ENCODE data around the gene ASB7. TPM values are rescaled to one million over a fixed set of nuclear protein-coding genes. Genes with fewer than 3 reads are reported as not detected.

Gene ASB7
- polyA plus RNA-seq: 10.4 TPM
- long read RNA-seq, donor 1, partial matches to known transcripts: 7 of 8 reads
- long read RNA-seq, donor 1, other reads (novel, unspliced or antisense): 0 of 8 reads
- long read RNA-seq, donor 2, full-length matches to known transcripts: 5 of 5 reads
- long read RNA-seq, donor 2, partial matches to known transcripts: 0 of 5 reads
- long read RNA-seq, donor 2, other reads (novel, unspliced or antisense): 0 of 5 reads
- long read RNA-seq, donor 3: 0 reads
- long read RNA-seq, donor 4: 0 reads
- long read RNA-seq, donor 5, full-length matches to known transcripts: 2 of 2 reads
- long read RNA-seq, donor 5, partial matches to known transcripts: 0 of 2 reads
- long read RNA-seq, donor 5, other reads (novel, unspliced or antisense): 0 of 2 reads
- long read RNA-seq, donor 6, full-length matches to known transcripts: 2 of 2 reads
- long read RNA-seq, donor 6, partial matches to known transcripts: 0 of 2 reads
- long read RNA-seq, donor 6, other reads (novel, unspliced or antisense): 0 of 2 reads
- long read RNA-seq, donor 7, partial matches to known transcripts: 0 of 1 reads
- long read RNA-seq, donor 7, other reads (novel, unspliced or antisense): 0 of 1 reads
- long read RNA-seq, donor 8: 0 reads
- long read RNA-seq, donor 9: 0 reads
- long read RNA-seq, donor 10, full-length matches to known transcripts: 3 of 3 reads
- long read RNA-seq, donor 10, partial matches to known transcripts: 0 of 3 reads
- long read RNA-seq, donor 10, other reads (novel, unspliced or antisense): 0 of 3 reads
- long read RNA-seq, donor 11, full-length matches to known transcripts: 5 of 5 reads
- long read RNA-seq, donor 11, partial matches to known transcripts: 0 of 5 reads
- long read RNA-seq, donor 11, other reads (novel, unspliced or antisense): 0 of 5 reads

GRCh38 chr15:100602064-100602822 is at the start of gene ASB7, which contains the start of gene LINS1:
Gene ASB7 (plus strand): TSS chr15:100602589. CDS start chr15:100612217, 9,628 bp downstream.
Gene LINS1 (minus strand): TSS chr15:100602184. CDS start chr15:100580842, 21,342 bp downstream.
- no peaks in the 10 kb centered on the region for H3K9me3 ChIP-seq (ENCODE audit: control insufficient read depth, low read depth, low read length)
- no peaks in the 10 kb centered on the region for H3K27me3 ChIP-seq (ENCODE audit: control insufficient read depth, insufficient read depth, low read length)
- WGBS (ENCODE audit: insufficient coverage, low lambda C conversion rate): no CpG with 5 or more reads among the region's 51 CpGs
- peaks cover 7% of the 10 kb centered on the region for H3K36me3 ChIP-seq (ENCODE audit: control insufficient read depth, insufficient read depth, low read length)
- peak within 1 kb of the TSS; percentile 91 for H3K27ac ChIP-seq (ENCODE audit: low read length)
- no peaks in the 10 kb centered on the region for H3K4me1 ChIP-seq (ENCODE audit: control insufficient read depth, insufficient read depth, low read length)
- DNase-seq: peak; percentile 100
- H3K4me3 ChIP-seq (ENCODE audit: low read length): peak within 1 kb of the TSS; percentile 94

- 95% methylated on average over 10 of the region's 16 CpGs for WGBS (ENCODE audit: insufficient coverage, low lambda C conversion rate)
- DNase-seq: no peak
- no peak overlapping the region for H3K4me3 ChIP-seq (ENCODE audit: low read length)
- no peak overlapping the region for H3K27ac ChIP-seq (ENCODE audit: low read length)
- no peaks in the 10 kb centered on the region for H3K27me3 ChIP-seq (ENCODE audit: control insufficient read depth, insufficient read depth, low read length)
- peaks cover 12% of the 10 kb centered on the region for H3K9me3 ChIP-seq (ENCODE audit: control insufficient read depth, low read depth, low read length)
- peaks cover 3% of the 10 kb centered on the region for H3K36me3 ChIP-seq (ENCODE audit: control insufficient read depth, insufficient read depth, low read length)
- no peaks in the 10 kb centered on the region for H3K4me1 ChIP-seq (ENCODE audit: control insufficient read depth, insufficient read depth, low read length)
These were observed 48.9 kb upstream of the ASB7 start for GRCh38 chr15:100553468-100553867.

GRCh38 chr15:100558771-100559254 is 43.6 kb upstream of the ASB7 start:
- H3K4me3 ChIP-seq (ENCODE audit: low read length): no peak overlapping the region
- no peaks in the 10 kb centered on the region for H3K27me3 ChIP-seq (ENCODE audit: control insufficient read depth, insufficient read depth, low read length)
- no peaks in the 10 kb centered on the region for H3K36me3 ChIP-seq (ENCODE audit: control insufficient read depth, insufficient read depth, low read length)
- no peak overlapping the region for H3K27ac ChIP-seq (ENCODE audit: low read length)
- H3K4me1 ChIP-seq (ENCODE audit: control insufficient read depth, insufficient read depth, low read length): no peaks in the 10 kb centered on the region
- no CpG with 5 or more reads among the region's 50 CpGs for WGBS (ENCODE audit: insufficient coverage, low lambda C conversion rate)
- H3K9me3 ChIP-seq (ENCODE audit: control insufficient read depth, low read depth, low read length): peaks cover 14% of the 10 kb centered on the region
- DNase-seq: no peak

GRCh38 chr15:100559330-100559729 is 43.1 kb upstream of the ASB7 start:
- Histone ChIP-seq H3K4me1 (ENCODE audit: control insufficient read depth, insufficient read depth, low read length) (no peaks in the 10 kb centered on the region), H3K27me3 (ENCODE audit: control insufficient read depth, insufficient read depth, low read length) (no peaks in the 10 kb centered on the region), H3K36me3 (ENCODE audit: control insufficient read depth, insufficient read depth, low read length) (no peaks in the 10 kb centered on the region), H3K27ac (ENCODE audit: low read length) (no peak overlapping the region), H3K4me3 (ENCODE audit: low read length) (no peak overlapping the region), H3K9me3 (ENCODE audit: control insufficient read depth, low read depth, low read length) (peaks cover 9% of the 10 kb centered on the region)
- DNase-seq: no peak
- no CpG with 5 or more reads among the region's 2 CpGs for WGBS (ENCODE audit: insufficient coverage, low lambda C conversion rate)

GRCh38 chr15:100560323-100560722 is 42.1 kb upstream of the ASB7 start:
- H3K36me3 ChIP-seq (ENCODE audit: control insufficient read depth, insufficient read depth, low read length): no peaks in the 10 kb centered on the region
- H3K9me3 ChIP-seq (ENCODE audit: control insufficient read depth, low read depth, low read length): peaks cover 9% of the 10 kb centered on the region
- no peak overlapping the region for H3K4me3 ChIP-seq (ENCODE audit: low read length)
- H3K27ac ChIP-seq (ENCODE audit: low read length): no peak overlapping the region
- no peak for DNase-seq
- no peaks in the 10 kb centered on the region for H3K4me1 ChIP-seq (ENCODE audit: control insufficient read depth, insufficient read depth, low read length)
- H3K27me3 ChIP-seq (ENCODE audit: control insufficient read depth, insufficient read depth, low read length): no peaks in the 10 kb centered on the region

GRCh38 chr15:100565591-100565990 is 36.8 kb upstream of the ASB7 start:
- no peaks in the 10 kb centered on the region for H3K27me3 ChIP-seq (ENCODE audit: control insufficient read depth, insufficient read depth, low read length)
- H3K4me3 ChIP-seq (ENCODE audit: low read length): no peak overlapping the region
- no CpG with 5 or more reads among the region's 3 CpGs for WGBS (ENCODE audit: insufficient coverage, low lambda C conversion rate)
- H3K27ac ChIP-seq (ENCODE audit: low read length): no peak overlapping the region
- peaks cover 7% of the 10 kb centered on the region for H3K36me3 ChIP-seq (ENCODE audit: control insufficient read depth, insufficient read depth, low read length)
- no peaks in the 10 kb centered on the region for H3K9me3 ChIP-seq (ENCODE audit: control insufficient read depth, low read depth, low read length)
- no peak for DNase-seq
- H3K4me1 ChIP-seq (ENCODE audit: control insufficient read depth, insufficient read depth, low read length): no peaks in the 10 kb centered on the region

- Histone ChIP-seq H3K9me3 (ENCODE audit: control insufficient read depth, low read depth, low read length) (no peaks in the 10 kb centered on the region), H3K4me3 (ENCODE audit: low read length) (no peak overlapping the region), H3K36me3 (ENCODE audit: control insufficient read depth, insufficient read depth, low read length) (peaks cover 15% of the 10 kb centered on the region), H3K4me1 (ENCODE audit: control insufficient read depth, insufficient read depth, low read length) (no peaks in the 10 kb centered on the region), H3K27ac (ENCODE audit: low read length) (no peak overlapping the region), H3K27me3 (ENCODE audit: control insufficient read depth, insufficient read depth, low read length) (no peaks in the 10 kb centered on the region)
- 92% methylated on average over 4 of the region's 6 CpGs for WGBS (ENCODE audit: insufficient coverage, low lambda C conversion rate)
- DNase-seq: no peak
These were observed 35.4 kb upstream of the ASB7 start for GRCh38 chr15:100566850-100567628.

- no peaks in the 10 kb centered on the region for H3K9me3 ChIP-seq (ENCODE audit: control insufficient read depth, low read depth, low read length)
- H3K4me1 ChIP-seq (ENCODE audit: control insufficient read depth, insufficient read depth, low read length): no peaks in the 10 kb centered on the region
- WGBS (ENCODE audit: insufficient coverage, low lambda C conversion rate): no CpG with 5 or more reads among the region's 8 CpGs
- H3K27me3 ChIP-seq (ENCODE audit: control insufficient read depth, insufficient read depth, low read length): no peaks in the 10 kb centered on the region
- DNase-seq: no peak
- H3K36me3 ChIP-seq (ENCODE audit: control insufficient read depth, insufficient read depth, low read length): peaks cover 24% of the 10 kb centered on the region
- no peak overlapping the region for H3K4me3 ChIP-seq (ENCODE audit: low read length)
- H3K27ac ChIP-seq (ENCODE audit: low read length): no peak overlapping the region
These were observed 33.0 kb upstream of the ASB7 start for GRCh38 chr15:100569391-100569790.

- Histone ChIP-seq H3K4me1 (ENCODE audit: control insufficient read depth, insufficient read depth, low read length) (no peaks in the 10 kb centered on the region), H3K27ac (ENCODE audit: low read length) (no peak overlapping the region), H3K4me3 (ENCODE audit: low read length) (no peak overlapping the region), H3K36me3 (ENCODE audit: control insufficient read depth, insufficient read depth, low read length) (peaks cover 24% of the 10 kb centered on the region), H3K27me3 (ENCODE audit: control insufficient read depth, insufficient read depth, low read length) (no peaks in the 10 kb centered on the region), H3K9me3 (ENCODE audit: control insufficient read depth, low read depth, low read length) (no peaks in the 10 kb centered on the region)
- no peak for DNase-seq
- 100% methylated on average over 1 of the region's 3 CpGs for WGBS (ENCODE audit: insufficient coverage, low lambda C conversion rate)
These were observed 32.1 kb upstream of the ASB7 start for GRCh38 chr15:100570275-100570674.
